ENCODE measurements around the gene SMG9. TPM values are rescaled to one million over a fixed set of nuclear protein-coding genes. Genes with fewer than 3 reads are reported as not detected.
A peak's percentile ranks its signal among the peaks of the same experiment; 100 is the strongest.

The SMG9 gene
- polyA plus RNA-seq, 1 experiment = 14.8 TPM

DNA sequence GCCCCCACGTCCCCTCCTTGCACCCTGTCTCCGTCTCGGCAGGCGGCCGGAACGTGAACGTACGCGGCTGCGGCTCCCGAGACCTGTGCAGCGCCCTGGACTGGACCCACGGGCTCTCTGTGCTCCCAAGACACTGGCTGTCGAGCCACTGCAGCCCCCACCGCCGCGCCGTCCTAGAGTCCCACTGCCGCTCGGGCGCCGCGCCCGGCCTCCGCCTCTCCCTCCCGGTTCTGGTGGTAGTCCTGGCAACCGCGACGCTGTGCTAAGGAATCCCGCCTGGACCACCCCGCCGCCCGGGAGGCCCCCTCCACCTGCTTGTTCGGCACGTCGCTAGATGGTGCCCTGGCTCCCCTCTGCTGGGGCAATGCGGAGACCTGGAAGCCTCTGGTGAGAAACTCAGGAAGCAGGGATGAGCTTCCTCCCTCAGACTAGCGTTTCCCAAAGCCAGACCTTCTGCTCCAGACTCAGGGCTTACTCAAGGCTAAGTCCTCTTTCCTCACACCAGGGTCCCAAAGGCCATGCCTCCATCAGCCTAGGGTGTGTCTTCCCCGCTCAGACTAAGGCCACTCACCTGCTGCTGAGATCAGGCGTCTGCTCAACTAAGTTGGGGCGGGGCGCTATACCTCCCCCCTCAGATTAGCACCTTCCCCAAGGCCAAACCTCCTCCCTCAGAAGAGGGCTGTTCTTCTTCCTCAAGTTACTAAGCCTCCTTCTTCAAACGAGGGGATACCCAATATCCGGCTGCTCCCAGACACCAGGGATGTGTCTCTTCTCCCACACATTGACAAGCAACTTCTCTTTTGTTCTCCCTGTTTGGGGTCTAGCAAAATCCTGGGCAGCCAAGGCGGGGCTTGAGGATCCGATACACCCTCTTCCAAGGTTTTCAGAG, 55.0 kb downstream of the SMG9 start:
- no peak for DNase-seq (ENCODE audit: low read depth)
- Histone ChIP-seq H3K36me3 (ENCODE audit: control insufficient read depth, insufficient read depth, low read length) (no peaks in the 10 kb centered on the region), H3K4me3 (ENCODE audit: low read depth, low read length) (peak overlapping the region; percentile 17; the same call in 1 of the 2 replicates), H3K27me3 (ENCODE audit: control insufficient read depth, insufficient read depth, low read length) (peaks cover 3% of the 10 kb centered on the region)
- TF ChIP-seq, protein P1, sequence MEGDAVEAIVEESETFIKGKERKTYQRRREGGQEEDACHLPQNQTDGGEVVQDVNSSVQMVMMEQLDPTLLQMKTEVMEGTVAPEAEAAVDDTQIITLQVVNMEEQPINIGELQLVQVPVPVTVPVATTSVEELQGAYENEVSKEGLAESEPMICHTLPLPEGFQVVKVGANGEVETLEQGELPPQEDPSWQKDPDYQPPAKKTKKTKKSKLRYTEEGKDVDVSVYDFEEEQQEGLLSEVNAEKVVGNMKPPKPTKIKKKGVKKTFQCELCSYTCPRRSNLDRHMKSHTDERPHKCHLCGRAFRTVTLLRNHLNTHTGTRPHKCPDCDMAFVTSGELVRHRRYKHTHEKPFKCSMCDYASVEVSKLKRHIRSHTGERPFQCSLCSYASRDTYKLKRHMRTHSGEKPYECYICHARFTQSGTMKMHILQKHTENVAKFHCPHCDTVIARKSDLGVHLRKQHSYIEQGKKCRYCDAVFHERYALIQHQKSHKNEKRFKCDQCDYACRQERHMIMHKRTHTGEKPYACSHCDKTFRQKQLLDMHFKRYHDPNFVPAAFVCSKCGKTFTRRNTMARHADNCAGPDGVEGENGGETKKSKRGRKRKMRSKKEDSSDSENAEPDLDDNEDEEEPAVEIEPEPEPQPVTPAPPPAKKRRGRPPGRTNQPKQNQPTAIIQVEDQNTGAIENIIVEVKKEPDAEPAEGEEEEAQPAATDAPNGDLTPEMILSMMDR (IDR thresholded peaks at IDR 0.05; ENCODE audit: insufficient read depth, low read depth, low read length) = peak; percentile 23; the same call in 1 of the 2 replicates
- ChIA-PET CTCF (interaction anchor here (1.2 to 1.4 kb wide), 2 partner anchors 31 to 46 kb away, joined by 3 to 4 read pairs; no protein-coding TSS in a partner anchor), POLR2A (no interaction called here)

DNA sequence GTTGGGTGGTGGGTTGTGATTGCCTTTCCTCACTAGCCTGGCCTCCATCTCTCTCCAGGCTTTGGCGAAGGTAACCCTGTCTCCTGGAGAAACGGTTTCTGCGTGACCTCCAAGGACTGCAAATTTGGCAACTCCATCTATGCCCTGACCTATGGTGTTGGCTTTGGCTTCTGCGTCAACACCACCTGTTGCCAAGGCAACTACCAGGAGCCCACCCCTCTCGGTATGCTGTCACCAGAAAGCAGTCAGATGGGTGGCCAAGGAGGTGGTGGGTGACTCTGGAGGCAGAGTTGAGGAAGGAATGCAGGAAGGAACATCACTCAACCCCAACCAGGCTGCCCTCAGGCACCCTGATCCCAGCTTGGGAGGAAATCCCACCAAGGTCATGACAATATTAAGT, 57.5 kb downstream of the SMG9 start:
- Histone ChIP-seq H3K36me3 (ENCODE audit: control insufficient read depth, insufficient read depth, low read length) (no peaks in the 10 kb centered on the region), H3K27me3 (ENCODE audit: control insufficient read depth, insufficient read depth, low read length) (peaks cover 4% of the 10 kb centered on the region), H3K4me3 (ENCODE audit: low read depth, low read length) (no peak overlapping the region)
- no peak for DNase-seq (ENCODE audit: low read depth)
- CTCF ChIA-PET = interaction anchor here (0.8 kb wide), 1 partner anchor 35 kb away, joined by 3 read pairs; no protein-coding TSS in a partner anchor
- TF ChIP-seq, protein P1 (IDR thresholded peaks at IDR 0.05; ENCODE audit: insufficient read depth, low read depth, low read length) = no peak
- POLR2A ChIA-PET = interaction anchor here (0.6 kb wide), 1 partner anchor 29 kb away, joined by 4 read pairs; no protein-coding TSS in a partner anchor

GRCh38 chr19:43695985-43696704, 58.6 kb downstream of the SMG9 start:
- Histone ChIP-seq H3K27me3 (ENCODE audit: control insufficient read depth, insufficient read depth, low read length) (peaks cover 4% of the 10 kb centered on the region), H3K36me3 (ENCODE audit: control insufficient read depth, insufficient read depth, low read length) (no peaks in the 10 kb centered on the region), H3K4me3 (ENCODE audit: low read depth, low read length) (no peak overlapping the region)
- ChIA-PET CTCF (interaction anchor here (0.6 to 1.8 kb wide), 2 partner anchors 120 to 141 kb away, joined by 5 to 6 read pairs; no protein-coding TSS in a partner anchor), POLR2A (no interaction called here)
- DNase-seq (ENCODE audit: low read depth) = no peak
- TF ChIP-seq, protein P1 (IDR thresholded peaks at IDR 0.05; ENCODE audit: insufficient read depth, low read depth, low read length) = no peak

DNA sequence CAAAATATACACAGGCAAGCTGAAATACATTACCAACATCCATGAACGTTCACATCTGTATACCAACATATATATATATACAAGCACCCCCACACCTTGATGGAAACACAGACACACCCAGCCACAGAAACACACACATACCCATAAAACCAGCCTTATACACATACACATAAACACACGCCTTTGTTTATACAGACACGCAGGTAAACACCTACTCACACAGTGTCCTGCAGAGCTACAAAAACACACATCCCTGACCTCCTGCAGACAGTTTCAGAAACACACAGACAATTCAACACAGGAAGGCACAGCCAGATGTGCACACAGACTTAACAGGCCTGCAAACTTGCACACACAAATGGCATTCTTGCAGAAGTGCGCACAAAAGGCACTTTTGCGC, 60.2 kb downstream of the SMG9 start:
- CTCF ChIA-PET = interaction anchor here (0.8 to 1.8 kb wide), 3 partner anchors 22 to 139 kb away, joined by 3 to 6 read pairs (median 6); no protein-coding TSS in a partner anchor

More for the DNA sequence above, 60.2 kb downstream of the SMG9 start:
- peaks cover 4% of the 10 kb centered on the region for H3K27me3 ChIP-seq (ENCODE audit: control insufficient read depth, insufficient read depth, low read length)
- TF ChIP-seq, protein P1 (IDR thresholded peaks at IDR 0.05; ENCODE audit: insufficient read depth, low read depth, low read length) = no peak
- no peak overlapping the region for H3K4me3 ChIP-seq (ENCODE audit: low read depth, low read length)
- no peaks in the 10 kb centered on the region for H3K36me3 ChIP-seq (ENCODE audit: control insufficient read depth, insufficient read depth, low read length)
- no peak for DNase-seq (ENCODE audit: low read depth)
- POLR2A ChIA-PET = no interaction called here
